Measurements from ENCODE around the gene TFF1. TPM values are rescaled to one million over a fixed set of nuclear protein-coding genes. Genes with fewer than 3 reads are reported as not detected.

Gene TFF1
- total RNA-seq, 3 donors from 2014 or later (not counting 1 experiment from before 2014, with no cell fraction given), result not detected

DNA sequence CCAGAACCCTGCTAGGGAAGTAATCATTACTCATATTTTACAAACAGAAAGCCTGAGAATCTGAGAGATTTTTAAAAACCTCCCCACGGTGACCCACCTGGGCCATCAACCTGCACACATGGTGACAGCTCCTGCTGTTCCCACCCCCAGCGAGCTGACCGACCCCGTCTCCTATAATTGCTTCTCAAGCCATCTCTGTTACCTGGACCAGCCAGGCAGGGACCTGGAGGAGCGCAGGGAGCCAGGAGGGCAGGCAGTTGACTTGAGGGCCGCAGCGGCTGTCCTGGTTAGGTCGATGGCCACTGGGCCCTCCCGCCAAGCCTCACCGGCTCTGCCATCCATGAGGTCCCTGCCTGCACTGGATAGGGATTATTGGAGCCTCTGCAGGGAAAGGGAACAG is 23.2 kb downstream of the TFF1 start:
- no peaks in the 10 kb centered on the region for H3K36me3 ChIP-seq (ENCODE audit: control insufficient read depth, insufficient read depth, low read length)
- H3K27me3 ChIP-seq (ENCODE audit: control insufficient read depth, insufficient read depth, low read length), result no peaks in the 10 kb centered on the region
- H3K4me3 Mint-ChIP-seq, result no peak overlapping the region
- H3K9me3 Mint-ChIP-seq, result no peaks in the 10 kb centered on the region
- H3K27ac ChIP-seq (ENCODE audit: low read length), result no peak overlapping the region
- no peak for ATAC-seq
- peaks cover 3% of the 10 kb centered on the region for H3K4me1 ChIP-seq (ENCODE audit: control insufficient read depth, insufficient read depth, low read length)
- WGBS (ENCODE audit: insufficient coverage), result 87% methylated on average over 10 of the region's 10 CpGs
- H3K27me3 Mint-ChIP-seq (ENCODE audit: low read depth in 2 of 2), result peaks cover 0 to 17% of the 10 kb centered on the region in 2 donors
- no peak for TF ChIP-seq CTCF (IDR thresholded peaks at IDR 0.05)
- H3K27ac Mint-ChIP-seq, result no peak overlapping the region
- no peaks in the 10 kb centered on the region for H3K36me3 Mint-ChIP-seq
- DNase-seq, result no peak
- peaks cover 0 to under 1% of the 10 kb centered on the region in 2 donors for H3K4me1 Mint-ChIP-seq
- no peaks in the 10 kb centered on the region for H3K9me3 ChIP-seq (ENCODE audit: control insufficient read depth, insufficient read depth, low read length)
- H3K4me3 ChIP-seq (ENCODE audit: low read length), result no peak overlapping the region
- intact Hi-C loops (cut with micrococcal nuclease), result no loop called here

- intact Hi-C loops (cut with micrococcal nuclease), result no loop called here
- 93% methylated on average over 14 of the region's 15 CpGs for WGBS (ENCODE audit: insufficient coverage)
- ATAC-seq (no peak), DNase-seq (no peak)
- Histone ChIP-seq H3K4me3 (ENCODE audit: low read length) (no peak overlapping the region), H3K9me3 (ENCODE audit: control insufficient read depth, insufficient read depth, low read length) (no peaks in the 10 kb centered on the region), H3K4me1 (ENCODE audit: control insufficient read depth, insufficient read depth, low read length) (peaks cover 8% of the 10 kb centered on the region), H3K27ac (ENCODE audit: low read length) (no peak overlapping the region), H3K36me3 (ENCODE audit: control insufficient read depth, insufficient read depth, low read length) (no peaks in the 10 kb centered on the region), H3K27me3 (ENCODE audit: control insufficient read depth, insufficient read depth, low read length) (peaks cover 5% of the 10 kb centered on the region)
- TF ChIP-seq CTCF (IDR thresholded peaks at IDR 0.05), result no peak
- no peak overlapping the region for H3K27ac Mint-ChIP-seq
- H3K9me3 Mint-ChIP-seq, result no peaks in the 10 kb centered on the region
- H3K4me1 Mint-ChIP-seq, result peaks cover 6 to 8% of the 10 kb centered on the region in 2 donors
- peaks cover 9 to 25% of the 10 kb centered on the region in 2 donors for H3K27me3 Mint-ChIP-seq (ENCODE audit: low read depth in 2 of 2)
- H3K36me3 Mint-ChIP-seq, result no peaks in the 10 kb centered on the region
- H3K4me3 Mint-ChIP-seq, result no peak overlapping the region
These were observed 24.4 kb downstream of the TFF1 start for GRCh38 chr21:42341776-42342542.

DNA sequence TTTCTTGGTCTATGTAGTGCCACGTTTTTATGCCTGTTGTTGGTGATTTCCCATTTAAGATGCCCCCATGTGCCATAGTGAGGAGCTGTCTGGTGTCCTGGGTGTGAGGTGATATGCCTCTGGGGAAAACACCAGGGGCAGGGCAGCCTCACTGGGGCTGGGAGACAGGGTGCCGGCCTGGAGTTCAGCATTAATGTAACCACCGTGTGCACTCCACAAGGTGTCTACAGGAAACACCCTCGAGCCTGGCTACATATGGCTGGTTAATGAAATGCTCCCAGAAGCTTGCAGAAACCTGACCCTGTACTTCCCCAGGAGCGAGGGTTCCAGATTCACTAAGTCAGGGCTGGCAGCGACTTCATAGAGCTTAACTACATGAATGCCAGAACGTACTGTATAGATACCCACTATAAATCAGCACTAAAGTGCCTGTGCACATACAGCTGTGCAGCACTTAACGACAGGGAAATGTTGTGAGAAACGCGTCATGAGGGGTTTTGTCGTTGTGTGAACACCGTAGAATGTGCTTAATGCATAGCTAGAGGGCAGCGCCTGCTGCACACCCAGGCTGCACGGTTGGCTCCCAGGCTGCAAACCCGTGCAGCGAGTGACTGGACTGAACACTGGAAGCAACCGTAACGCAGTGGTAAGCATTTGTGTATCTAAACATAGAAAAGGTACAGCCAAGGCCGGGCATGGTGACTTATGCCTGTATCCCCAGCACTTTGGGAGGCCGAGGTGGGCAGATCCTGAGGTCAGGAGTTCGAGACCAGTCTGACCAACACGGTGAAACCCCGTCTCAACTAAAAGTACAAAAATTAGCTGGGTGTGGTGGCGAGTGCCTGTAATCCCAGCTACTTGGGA is 25.9 kb downstream of the TFF1 start:
- Mint-ChIP-seq H3K36me3 (no peaks in the 10 kb centered on the region), H3K4me1 (peaks cover 6 to 8% of the 10 kb centered on the region in 2 donors), H3K27me3 (ENCODE audit: low read depth in 2 of 2) (peaks cover 13 to 40% of the 10 kb centered on the region in 2 donors), H3K4me3 (no peak overlapping the region), H3K9me3 (no peaks in the 10 kb centered on the region), H3K27ac (no peak overlapping the region)
- TF ChIP-seq CTCF (IDR thresholded peaks at IDR 0.05), result no peak
- H3K27me3 ChIP-seq (ENCODE audit: control insufficient read depth, insufficient read depth, low read length), result peaks cover 6% of the 10 kb centered on the region
- 90% methylated on average over 24 of the region's 24 CpGs for WGBS (ENCODE audit: insufficient coverage)
- no peak overlapping the region for H3K4me3 ChIP-seq (ENCODE audit: low read length)
- intact Hi-C loops (cut with micrococcal nuclease), result no loop called here
- no peaks in the 10 kb centered on the region for H3K36me3 ChIP-seq (ENCODE audit: control insufficient read depth, insufficient read depth, low read length)
- no peak for ATAC-seq
- no peak overlapping the region for H3K27ac ChIP-seq (ENCODE audit: low read length)
- DNase-seq, result no peak
- H3K4me1 ChIP-seq (ENCODE audit: control insufficient read depth, insufficient read depth, low read length), result peaks cover 8% of the 10 kb centered on the region
- no peaks in the 10 kb centered on the region for H3K9me3 ChIP-seq (ENCODE audit: control insufficient read depth, insufficient read depth, low read length)
